K562 (cell line): Measurements from ENCODE around the gene RCL1. TPM values are rescaled to one million over a fixed set of nuclear protein-coding genes. Genes with fewer than 3 reads are reported as not detected.
"Not testable (repeated sequence)": the region's sequence is repeated elsewhere in the genome, so short reads cannot be mapped to it uniquely, and the experiment has no call there.

ENCODE experiments used
- ATAC-seq: fragments of 200-7000 bp; cut with Tn5 transposase; 3 replicates; pipeline ENCODE4 v1.9.1; 2020; ENCODE audit warnings: moderate library complexity
- BruUV-seq: library from RNA; stranded (reverse); fragments of 400-500 nt; replicated peaks from 2 replicates; lab custom pipeline; 2021; lab: Mats Ljungman, UMichigan
- CTCF ChIA-PET: fragments of 300-600 bp; formaldehyde crosslinking; extraction: SDS; loops from one replicate; lab custom pipeline; 2021; ENCODE audit warnings: low intra/inter-chr PET ratio; lab: Yijun Ruan, JAX
- POLR2A ChIA-PET: fragments of 300-600, 350-650 bp; sonication (Branson Sonifier 250); formaldehyde crosslinking; extraction: SDS; loops from one replicate; lab custom pipeline; 2021; ENCODE audit warnings: antibody characterized with exemption, inconsistent platforms; lab: Yijun Ruan, JAX
- DNase-seq, 4 experiments: peaks; one replicate each; pipeline versions ENCODE4 v3.0.0 to v3.0.0-alpha.2; 2011 to 2018; ENCODE audit warnings: low spot score in 3 of 4, mixed read lengths in 3 of 4; ENCODE audit errors: extremely low read depth in 1 of 4
- FAIRE-seq: peaks from 2 replicates; lab custom pipeline; 2011; peaks lifted over from hg19 to GRCh38; lab: Jason Lieb, UNC
- H2AFZ ChIP-seq: 2 replicates; pipeline ENCODE4 v1.6.0; 2011; ENCODE audit warnings: low read depth, low read length, control low read depth, inconsistent platforms
- H3K27ac ChIP-seq: fragments of 200-600 bp; 3 replicates; pipeline ENCODE4 v1.8.0; 2011; ENCODE audit warnings: low read depth, mild to moderate bottlenecking, control low read depth, inconsistent platforms, low read length, moderate library complexity, mixed read lengths; ENCODE audit errors: extremely low read depth
- H3K27me3 ChIP-seq, 2 experiments: fragments of 300-600 bp in 1 of 2; 2 replicates in 1 of 2; 3 replicates in 1 of 2; pipeline versions ENCODE4 v1.6.0 to v1.8.0; 2011; ENCODE audit warnings: inconsistent platforms in 2 of 2, low read length in 2 of 2, mild to moderate bottlenecking in 1 of 2, mixed read lengths in 1 of 2, moderate library complexity in 1 of 2; ENCODE audit not compliant: control insufficient read depth in 2 of 2, insufficient read depth in 2 of 2
- H3K36me3 ChIP-seq: fragments of 300-600 bp; 3 replicates; pipeline ENCODE4 v1.8.0; 2011; ENCODE audit warnings: mild to moderate bottlenecking, low read length, inconsistent platforms; ENCODE audit not compliant: control insufficient read depth, insufficient read depth
- H3K4me1 ChIP-seq, 2 experiments: fragments of 200-600 bp in 1 of 2; replicated peaks in 1 of 2; 2 replicates in 1 of 2; 3 replicates in 1 of 2; pipeline versions ENCODE4 v1.5.1 to v1.8.0; 2011; ENCODE audit warnings: inconsistent platforms in 2 of 2, low read length in 2 of 2, mild to moderate bottlenecking in 1 of 2, mixed read lengths in 1 of 2, moderate library complexity in 1 of 2; ENCODE audit not compliant: control insufficient read depth in 2 of 2, insufficient read depth in 2 of 2
- H3K4me2 ChIP-seq: 2 replicates; pipeline ENCODE4 v1.6.1; 2011; ENCODE audit warnings: low read length, control low read depth, inconsistent platforms, mixed read lengths; ENCODE audit not compliant: insufficient read depth
- H3K4me3 ChIP-seq: fragments of 200-600 bp; sonication (generic), shearing (Covaris generic); 2 replicates; pipeline ENCODE4 v1.5.1; 2016; ENCODE audit warnings: control low read depth, inconsistent platforms
- H3K79me2 ChIP-seq: fragments of 200-600 bp; 3 replicates; pipeline ENCODE4 v1.8.0; 2011; ENCODE audit warnings: low read length, inconsistent platforms; ENCODE audit not compliant: control insufficient read depth, insufficient read depth
- H3K9ac ChIP-seq, 2 experiments: 2 replicates each; pipeline versions ENCODE4 v1.6.0 to v1.6.1; 2011; ENCODE audit warnings: low read depth in 2 of 2, low read length in 2 of 2, control low read depth in 1 of 2, inconsistent platforms in 1 of 2, mild to moderate bottlenecking in 1 of 2, mixed read lengths in 1 of 2; ENCODE audit not compliant: insufficient read depth in 1 of 2
- H3K9me1 ChIP-seq: one replicate; pipeline ENCODE4 v1.6.0; 2011; ENCODE audit warnings: inconsistent platforms, mild to moderate bottlenecking, low read length, moderate library complexity; ENCODE audit not compliant: control insufficient read depth, insufficient read depth
- H3K9me3 ChIP-seq: replicated peaks from 2 replicates; pipeline ENCODE4 v1.5.1; 2011; ENCODE audit warnings: low read depth, low read length, inconsistent platforms; ENCODE audit not compliant: control insufficient read depth, insufficient read depth
- H4K20me1 ChIP-seq: replicated peaks from 2 replicates; pipeline ENCODE4 v1.6.1; 2011; ENCODE audit warnings: low read length, inconsistent platforms, mixed read lengths; ENCODE audit not compliant: control insufficient read depth, insufficient read depth
- CBFA2T3 ChIP-seq: fragments of 450-650 bp; IDR thresholded peaks from 2 replicates; pipeline ENCODE4 v1.6.1; 2017
- ZNF354B ChIP-seq: fragments of 250-450 bp; sonication (Bioruptor Pico); IDR thresholded peaks from 2 replicates; pipeline ENCODE4 v1.4.0; 2020
- ZNF507 ChIP-seq: conservative IDR thresholded peaks from 2 replicates; pipeline ENCODE4 v1.6.1; 2017; ENCODE audit warnings: missing genetic modification characterization, missing compliant biosample characterization
- WGBS: fragments of 100-300 bp; shearing (Covaris generic); methylation state at CpG from one replicate; pipeline ENCODE4 v1.1.6; 2016; ENCODE audit warnings: low coverage, mixed read lengths; ENCODE audit not compliant: insufficient coverage; ENCODE audit errors: missing lambda C conversion rate; 5-methylcytosine and 5-hydroxymethylcytosine counted together
- in situ Hi-C: fragments of 300-500 bp; cut with MboI; formaldehyde crosslinking; loops from 4 replicates; pipeline ENCODE4 v1.15.0; 2018; ENCODE audit warnings: inconsistent platforms, mixed read lengths
- intact Hi-C: fragments of 100-400 bp; cut with micrococcal nuclease; formaldehyde crosslinking; loops from 2 replicates; pipeline ENCODE4 v1.14.2; 2022
- polyA plus RNA-seq, 8 experiments: library from polyadenylated mRNA; depleted of rRNA in 4 of 8; stranded (reverse) in 5 of 8; unstranded in 3 of 8; fragments of >200 nt; fragmentation: Nextera tagmentation in 2 of 8; fragmentation: Illumina TruSeq in 1 of 8; extraction: Ambion mirVana in 2 of 8; extraction: Trizol in 1 of 8; gene quantifications; 2 replicates each; pipeline versions ENCODE4 v1.2.1 to v1.2.3, GENCODE V29; 2011 to 2014; ENCODE audit warnings: inconsistent platforms in 1 of 8, missing spikeins in 1 of 8
- total RNA-seq, 7 experiments: library from RNA; depleted of rRNA in 6 of 7; stranded (reverse); fragments of >200 nt in 6 of 7; fragmentation: Illumina TruSeq in 2 of 7; extraction: Trizol in 2 of 7; gene quantifications; 2 replicates each; pipeline versions ENCODE4 v1.2.1 to v1.2.3, GENCODE V29; 2011 to 2021; ENCODE audit warnings: low replicate concordance in 1 of 7
- TF ChIP-seq, protein P1 (sequence below): fragments of 200-800 bp; sonication (Bioruptor generic); IDR thresholded peaks from 2 replicates; pipeline ENCODE4 v1.6.1; 2017; ENCODE audit warnings: missing genetic modification characterization, missing compliant biosample characterization

The RCL1 gene
- total and polyA plus RNA-seq, 9 of the 15 experiments (the other 6 are each of a cell fraction or from before 2014, with no cell fraction given): 24.0 to 67.7 (median 38.6) TPM

DNA sequence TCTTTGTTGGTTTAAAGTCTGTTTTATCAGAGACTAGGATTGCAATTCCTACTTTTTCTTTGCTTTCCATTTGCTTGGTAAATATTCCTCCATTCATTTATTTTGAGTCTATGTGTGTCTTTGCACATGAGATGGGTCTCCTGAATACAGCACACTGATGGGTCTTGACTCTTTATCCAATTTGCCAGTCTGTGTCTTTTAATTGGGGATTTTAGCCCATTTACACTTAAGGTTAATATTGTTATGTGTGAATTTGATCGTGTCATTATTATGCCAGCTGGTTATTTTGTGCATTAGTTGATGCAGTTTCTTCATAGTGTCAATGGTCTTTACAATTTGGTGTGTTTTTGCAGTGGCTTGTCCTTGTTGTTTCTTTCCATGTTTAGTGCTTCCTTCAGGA is 107.1 kb downstream of the RCL1 start:
- H2AFZ ChIP-seq, DNase-seq, H3K9me1 ChIP-seq, POLR2A ChIA-PET, H3K27me3 ChIP-seq, H4K20me1 ChIP-seq, H3K4me3 ChIP-seq, H3K4me2 ChIP-seq, intact Hi-C loops, ATAC-seq, in situ Hi-C loops, FAIRE-seq, H3K36me3 ChIP-seq, CTCF ChIA-PET, H3K27ac ChIP-seq, H3K79me2 ChIP-seq, H3K9ac ChIP-seq, H3K9me3 ChIP-seq, BruUV-seq: not testable (repeated sequence)
- WGBS: 100% methylated on average over 1 of the region's 1 CpG
- H3K4me1 ChIP-seq: peaks cover 5 to 11% of the 10 kb centered on the region in 2 experiments; a peak in 4 of 5 replicates
- peak; percentile 97 for TF ChIP-seq ZNF507 (tag)
- TF ChIP-seq ZNF354B (CRISPR knock-in tag): peak; percentile 81

DNA sequence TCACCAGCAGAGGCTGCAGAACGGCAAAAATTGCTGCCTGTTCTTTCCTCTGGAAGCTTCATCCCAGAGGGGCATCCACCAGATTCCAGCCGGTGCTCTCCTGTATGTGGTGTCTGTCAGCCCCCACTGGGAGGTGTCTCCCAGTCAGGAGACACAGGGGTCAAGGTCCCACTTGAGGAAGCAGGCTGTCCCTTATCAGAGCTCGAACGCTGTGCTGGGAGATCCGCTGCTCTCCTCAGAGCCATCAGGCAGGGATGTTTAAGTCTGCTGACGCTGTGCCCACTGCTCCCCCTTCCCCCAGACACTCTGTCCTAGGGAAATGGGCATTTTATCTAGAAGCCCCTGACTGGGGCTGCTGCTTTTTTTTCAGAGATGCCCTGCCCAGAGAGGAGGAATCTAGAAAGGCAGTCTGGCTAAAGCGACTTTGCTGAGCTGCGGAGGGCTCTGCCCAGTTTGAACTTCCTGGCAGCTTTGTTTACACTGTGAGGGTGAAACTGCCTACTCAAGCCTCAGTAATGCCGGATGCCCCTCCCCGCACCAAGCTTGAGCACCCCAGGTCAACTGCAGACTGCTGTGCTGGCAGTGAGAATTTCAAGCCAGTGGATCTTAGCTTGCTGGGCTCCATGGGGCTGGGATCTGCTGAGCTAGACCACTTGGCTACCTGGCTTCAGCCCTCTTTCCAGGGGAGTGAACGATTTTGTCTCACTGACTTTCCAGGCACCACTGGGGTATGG is 108.8 kb downstream of the RCL1 start:
- DNase-seq (peak in 1 of 4 experiments; percentile 54), ATAC-seq (peak; percentile 58; the same call in 2 of the 3 replicates)
- H3K4me3 ChIP-seq, FAIRE-seq, H3K27ac ChIP-seq, H3K27me3 ChIP-seq, H3K9me3 ChIP-seq, BruUV-seq, H3K4me2 ChIP-seq, H3K9me1 ChIP-seq, CTCF ChIA-PET, H3K36me3 ChIP-seq, intact Hi-C loops, in situ Hi-C loops, H3K79me2 ChIP-seq, H4K20me1 ChIP-seq: not testable (repeated sequence)
- H3K4me1 ChIP-seq: peaks cover 5 to 11% of the 10 kb centered on the region in 2 experiments; a peak in 4 of 5 replicates
- peak overlapping the region in 1 of 2 experiments; percentile 64; a peak in 2 of 4 replicates for H3K9ac ChIP-seq
- POLR2A ChIA-PET: interaction anchor here (0.6 to 1.3 kb wide), 4 partner anchors 8 to 78 kb away, joined by 3 to 5 read pairs (median 4); no protein-coding TSS in a partner anchor
- peak overlapping the region; percentile 40; the same call in 1 of the 2 replicates for H2AFZ ChIP-seq
- TF ChIP-seq CBFA2T3: 0 out of 2 replicates have a peak, but pooled peaks have one; percentile 6
- TF ChIP-seq, protein P1, sequence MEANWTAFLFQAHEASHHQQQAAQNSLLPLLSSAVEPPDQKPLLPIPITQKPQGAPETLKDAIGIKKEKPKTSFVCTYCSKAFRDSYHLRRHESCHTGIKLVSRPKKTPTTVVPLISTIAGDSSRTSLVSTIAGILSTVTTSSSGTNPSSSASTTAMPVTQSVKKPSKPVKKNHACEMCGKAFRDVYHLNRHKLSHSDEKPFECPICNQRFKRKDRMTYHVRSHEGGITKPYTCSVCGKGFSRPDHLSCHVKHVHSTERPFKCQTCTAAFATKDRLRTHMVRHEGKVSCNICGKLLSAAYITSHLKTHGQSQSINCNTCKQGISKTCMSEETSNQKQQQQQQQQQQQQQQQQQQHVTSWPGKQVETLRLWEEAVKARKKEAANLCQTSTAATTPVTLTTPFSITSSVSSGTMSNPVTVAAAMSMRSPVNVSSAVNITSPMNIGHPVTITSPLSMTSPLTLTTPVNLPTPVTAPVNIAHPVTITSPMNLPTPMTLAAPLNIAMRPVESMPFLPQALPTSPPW (CRISPR knock-in tag): peak; percentile 24; the same call in 1 of the 2 replicates
- WGBS: 13% methylated on average over 7 of the region's 11 CpGs
